Neural crest cell (in vitro differentiated cells): ENCODE data around the gene FYCO1. TPM values are rescaled to one million over a fixed set of nuclear protein-coding genes. Genes with fewer than 3 reads are reported as not detected.

ENCODE experiments used
- DNase-seq: peaks from one replicate; pipeline ENCODE4 v3.0.0; 2021; ENCODE audit warnings: low read depth, mixed read lengths, low spot score
- H3K27ac Mint-ChIP-seq: one replicate; pipeline ENCODE4 v1.8.0; 2021; ENCODE audit warnings: mild to moderate bottlenecking, mixed read lengths; ENCODE audit not compliant: unreplicated experiment
- H3K27me3 Mint-ChIP-seq: 2 replicates; pipeline ENCODE4 v1.8.0; 2021; ENCODE audit warnings: low read depth, mild to moderate bottlenecking, mixed read lengths
- H3K36me3 Mint-ChIP-seq: 2 replicates; pipeline ENCODE4 v1.8.0; 2021; ENCODE audit warnings: low read depth, mild to moderate bottlenecking, mixed read lengths
- H3K4me1 Mint-ChIP-seq: 2 replicates; pipeline ENCODE4 v1.8.0; 2021; ENCODE audit warnings: mixed read lengths
- H3K4me3 Mint-ChIP-seq: one replicate; pipeline ENCODE4 v1.8.0; 2021; ENCODE audit warnings: mild to moderate bottlenecking, mixed read lengths
- H3K9me3 Mint-ChIP-seq: 2 replicates; pipeline ENCODE4 v1.8.0; 2021; ENCODE audit warnings: mixed read lengths
- total RNA-seq: library from RNA; stranded (reverse); gene quantifications from 2 replicates; pipeline ENCODE4 v1.2.1, GENCODE V29; 2021
- TF ChIP-seq, protein P1 (sequence below): fragments of 200-600 bp; sonication (generic); conservative IDR thresholded peaks from 2 replicates; pipeline ENCODE4 v1.5.0; 2021; ENCODE audit warnings: antibody characterized with exemption, mild to moderate bottlenecking

Gene FYCO1
- total RNA-seq, 1 donor from 2014 or later = 9.7 TPM

DNA sequence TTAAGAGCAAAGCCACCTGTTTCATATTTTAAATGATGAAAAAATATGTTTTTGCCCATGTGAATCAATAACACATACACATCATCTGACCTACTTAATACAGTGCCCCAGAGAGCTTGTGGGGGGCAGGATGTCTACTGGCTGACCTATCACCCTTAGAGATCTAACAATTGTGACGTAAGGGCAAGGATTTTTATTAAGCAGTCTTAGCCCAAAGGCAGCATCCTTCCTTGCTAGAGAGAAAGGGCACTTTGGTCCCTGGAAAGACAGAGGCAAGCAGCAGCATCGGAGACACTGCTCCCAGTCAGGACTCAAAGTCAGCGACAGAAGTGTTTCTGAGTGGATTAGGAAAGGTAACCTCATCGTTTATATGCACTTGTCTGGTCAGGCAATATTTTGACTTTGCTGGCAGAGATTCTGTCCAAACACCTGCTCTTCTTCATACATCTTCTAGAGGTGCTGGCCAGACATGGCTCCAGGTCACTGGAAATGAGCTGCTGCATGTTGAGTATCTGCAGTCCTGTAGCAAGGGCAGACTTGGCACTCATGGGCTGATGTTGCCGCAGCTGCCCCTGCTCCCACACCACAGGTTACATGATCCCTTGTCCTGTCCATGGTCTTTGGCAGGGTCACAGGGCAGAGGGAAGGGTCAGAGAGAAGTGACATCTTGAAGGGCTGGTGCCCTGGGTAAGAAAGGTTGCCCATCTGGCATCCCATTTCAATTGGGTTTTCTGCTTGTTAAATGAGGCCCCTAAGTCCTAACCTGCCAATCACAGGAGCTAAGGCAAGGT lies 50.6 kb downstream of the FYCO1 start:
- no peaks in the 10 kb centered on the region for H3K4me1 Mint-ChIP-seq
- TF ChIP-seq, protein P1, sequence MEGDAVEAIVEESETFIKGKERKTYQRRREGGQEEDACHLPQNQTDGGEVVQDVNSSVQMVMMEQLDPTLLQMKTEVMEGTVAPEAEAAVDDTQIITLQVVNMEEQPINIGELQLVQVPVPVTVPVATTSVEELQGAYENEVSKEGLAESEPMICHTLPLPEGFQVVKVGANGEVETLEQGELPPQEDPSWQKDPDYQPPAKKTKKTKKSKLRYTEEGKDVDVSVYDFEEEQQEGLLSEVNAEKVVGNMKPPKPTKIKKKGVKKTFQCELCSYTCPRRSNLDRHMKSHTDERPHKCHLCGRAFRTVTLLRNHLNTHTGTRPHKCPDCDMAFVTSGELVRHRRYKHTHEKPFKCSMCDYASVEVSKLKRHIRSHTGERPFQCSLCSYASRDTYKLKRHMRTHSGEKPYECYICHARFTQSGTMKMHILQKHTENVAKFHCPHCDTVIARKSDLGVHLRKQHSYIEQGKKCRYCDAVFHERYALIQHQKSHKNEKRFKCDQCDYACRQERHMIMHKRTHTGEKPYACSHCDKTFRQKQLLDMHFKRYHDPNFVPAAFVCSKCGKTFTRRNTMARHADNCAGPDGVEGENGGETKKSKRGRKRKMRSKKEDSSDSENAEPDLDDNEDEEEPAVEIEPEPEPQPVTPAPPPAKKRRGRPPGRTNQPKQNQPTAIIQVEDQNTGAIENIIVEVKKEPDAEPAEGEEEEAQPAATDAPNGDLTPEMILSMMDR = no peak
- H3K9me3 Mint-ChIP-seq = no peaks in the 10 kb centered on the region
- no peak overlapping the region for H3K27ac Mint-ChIP-seq
- no peak for DNase-seq
- peaks cover 19% of the 10 kb centered on the region for H3K36me3 Mint-ChIP-seq
- H3K4me3 Mint-ChIP-seq = no peak overlapping the region
- H3K27me3 Mint-ChIP-seq = no peaks in the 10 kb centered on the region

DNA sequence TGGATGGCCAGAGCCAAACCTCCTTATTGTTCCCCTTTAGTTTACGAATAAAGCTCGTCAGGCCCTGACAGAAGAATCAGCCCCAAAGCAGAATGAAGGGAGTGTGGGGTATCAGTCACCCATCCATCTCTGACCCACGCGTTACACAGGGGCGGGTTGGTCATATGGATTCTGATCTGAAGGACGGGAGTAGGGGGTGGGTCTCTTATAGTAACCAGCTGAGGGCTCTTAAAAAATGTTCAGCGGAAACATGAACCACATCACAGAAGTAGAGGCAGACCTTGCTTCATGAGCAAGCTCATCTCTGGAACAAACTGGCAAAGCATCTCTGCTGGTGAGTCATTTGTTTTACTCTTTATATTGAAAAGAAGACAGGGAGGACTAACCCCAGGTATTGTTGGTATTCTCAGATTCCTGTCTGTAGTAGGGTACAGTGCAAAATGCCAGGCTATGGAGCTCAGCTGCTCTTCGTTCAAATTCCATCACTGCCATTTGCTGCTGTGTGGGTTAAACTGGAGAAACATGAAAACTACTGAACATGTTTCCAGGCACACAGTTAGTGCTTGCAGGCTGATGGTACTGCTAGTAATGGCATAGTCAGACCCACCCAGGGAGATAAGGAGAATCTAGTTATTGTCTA lies 52.3 kb downstream of the FYCO1 start, which contains the start of gene CXCR6:
CXCR6 (plus strand) TSS at position 258 of the 640 bp plus-strand sequence. CDS start 3,018 bp downstream, outside the sequence.
- H3K36me3 Mint-ChIP-seq = peaks cover 15% of the 10 kb centered on the region
- H3K27ac Mint-ChIP-seq = no peak within 1 kb of the TSS
- H3K9me3 Mint-ChIP-seq = no peaks in the 10 kb centered on the region
- H3K4me3 Mint-ChIP-seq = no peak within 1 kb of the TSS
- H3K27me3 Mint-ChIP-seq = no peaks in the 10 kb centered on the region
- no peak for DNase-seq
- TF ChIP-seq, protein P1 = no peak
- H3K4me1 Mint-ChIP-seq = no peaks in the 10 kb centered on the region

DNA sequence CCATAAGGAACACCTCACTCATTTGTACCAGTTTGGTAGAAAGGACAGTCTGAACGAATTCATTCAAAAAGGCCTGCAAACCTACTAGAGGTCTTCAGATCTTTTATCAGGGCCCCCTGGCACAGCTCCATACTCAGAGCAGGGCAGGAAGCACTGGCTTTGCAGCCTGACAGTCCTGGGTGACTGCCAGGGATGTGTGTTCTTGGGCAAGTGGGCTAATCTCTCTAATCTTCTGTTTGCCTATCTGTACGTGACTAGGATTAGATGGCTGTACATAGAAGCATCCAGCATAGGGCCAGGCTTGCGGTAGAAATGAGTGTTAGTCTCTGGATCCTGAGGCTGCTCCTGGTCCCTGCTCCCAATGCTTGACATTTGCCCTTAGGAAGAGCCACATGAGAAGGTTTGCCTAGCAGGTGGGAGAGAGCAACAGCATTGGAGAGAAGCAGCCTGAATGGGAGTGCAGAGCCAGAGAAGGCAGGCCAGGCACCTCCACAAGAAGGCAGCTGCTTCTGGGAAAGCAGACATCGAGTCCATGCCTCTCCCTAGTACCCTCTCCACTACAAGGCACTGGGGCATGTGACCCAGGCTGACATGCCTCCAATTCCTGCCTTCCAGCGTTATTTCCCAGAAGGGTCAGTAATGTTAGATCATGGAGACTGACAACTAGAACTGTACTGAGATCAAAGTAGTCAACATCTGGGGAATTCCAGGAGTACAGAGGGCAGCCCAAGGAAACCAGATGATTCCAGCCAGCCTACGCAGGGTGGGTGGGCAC lies 53.4 kb downstream of the FYCO1 start:
- Mint-ChIP-seq H3K4me3 (no peak overlapping the region), H3K9me3 (no peaks in the 10 kb centered on the region), H3K4me1 (no peaks in the 10 kb centered on the region), H3K27me3 (no peaks in the 10 kb centered on the region), H3K27ac (no peak overlapping the region), H3K36me3 (peaks cover 9% of the 10 kb centered on the region)
- no peak for DNase-seq
- TF ChIP-seq, protein P1 = no peak

DNA sequence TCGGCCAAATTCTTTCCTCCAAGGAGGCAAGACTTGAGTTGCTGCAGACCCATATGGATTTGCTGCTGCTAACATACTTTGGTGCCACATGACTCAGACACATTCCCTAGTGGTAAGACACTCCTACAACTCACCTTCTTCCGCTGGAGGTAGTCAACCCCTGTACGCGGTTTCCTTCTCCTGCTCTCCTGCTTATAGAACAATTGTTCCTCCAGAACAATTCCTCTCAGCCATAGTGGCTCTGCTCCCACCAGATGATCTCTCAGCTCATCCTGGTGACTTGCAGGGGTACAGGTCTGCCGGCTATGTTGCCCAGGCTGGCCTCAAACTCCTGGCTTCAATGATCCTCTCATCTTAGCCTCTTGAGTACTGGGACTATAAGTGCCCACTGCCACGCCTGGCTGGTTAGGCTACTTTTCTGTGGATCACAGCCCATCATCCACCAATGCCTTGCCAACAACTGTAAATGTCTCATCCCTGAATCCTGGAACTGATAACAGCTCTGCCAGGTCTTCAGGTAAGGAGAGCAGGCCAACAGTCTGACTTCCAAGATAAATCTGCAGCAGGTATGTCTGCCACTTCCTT lies 54.8 kb downstream of the FYCO1 start:
- H3K36me3 Mint-ChIP-seq = no peaks in the 10 kb centered on the region
- H3K27ac Mint-ChIP-seq = no peak overlapping the region
- no peak for DNase-seq
- TF ChIP-seq, protein P1 = no peak
- no peaks in the 10 kb centered on the region for H3K9me3 Mint-ChIP-seq
- H3K4me1 Mint-ChIP-seq = no peaks in the 10 kb centered on the region
- no peak overlapping the region for H3K4me3 Mint-ChIP-seq
- H3K27me3 Mint-ChIP-seq = no peaks in the 10 kb centered on the region
